ENCODE results near the gene VAT1.

DNA sequence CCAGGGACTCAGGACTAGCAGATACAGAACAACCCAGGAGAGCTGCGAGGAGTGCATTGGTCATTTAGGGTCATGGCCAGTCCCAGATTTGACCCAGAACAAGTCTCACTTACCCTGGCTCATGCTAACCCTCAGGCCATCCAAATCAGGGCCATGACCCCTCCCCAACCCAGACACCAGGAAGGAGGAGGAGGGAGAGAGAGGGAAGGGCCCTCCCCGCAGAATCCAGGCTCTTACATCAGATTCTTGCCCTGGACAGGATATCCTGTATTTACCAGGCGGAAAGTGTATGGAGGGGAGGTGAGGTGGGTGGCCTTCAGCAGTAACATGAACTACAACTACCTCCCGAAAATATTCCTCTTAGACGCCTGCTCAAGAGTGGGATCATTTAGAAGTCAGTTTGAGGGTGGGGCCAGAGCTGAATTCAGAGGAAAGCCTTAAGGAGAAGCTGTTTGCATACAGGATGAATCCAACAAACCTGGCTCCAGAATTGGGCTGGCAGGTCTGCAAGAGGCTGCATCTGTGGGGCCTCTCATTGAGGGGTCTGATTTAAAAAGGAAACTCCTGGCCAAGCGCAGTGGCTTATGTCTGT, 2.1 kb downstream of the VAT1 start:
- TF ChIP-seq POLR2A (IDR thresholded peaks at IDR 0.05; ENCODE audit: low read length) (no peak), GATA1 (IDR thresholded peaks at IDR 0.05; ENCODE audit: low read depth, low read length) (no peak)

Measured in erythroblast (primary cell).